Measurements from ENCODE around the gene ING2.

ING2 gene

GRCh38 chr4:183503497-183504063 lies 1.3 kb upstream of the ING2 start:
- no peak for DNase-seq

GRCh38 chr4:183504064-183504929 lies 561 bp upstream of the ING2 start:
- peak; percentile 89 for DNase-seq

- DNase-seq: peak; percentile 51
These were observed 942 bp downstream of the ING2 start for GRCh38 chr4:183505611-183506388.

GRCh38 chr4:183506389-183506735 lies 1.5 kb downstream of the ING2 start:
- DNase-seq: no peak

GRCh38 chr4:183507925-183508696 lies 3.3 kb downstream of the ING2 start:
- DNase-seq: no peak

GRCh38 chr4:183508697-183509335 lies 4.0 kb downstream of the ING2 start:
- no peak for DNase-seq

- no peak for DNase-seq
These were observed 10.6 kb downstream of the ING2 start for GRCh38 chr4:183515411-183515810.

GRCh38 chr4:183517194-183517593 lies 12.3 kb downstream of the ING2 start:
- no peak for DNase-seq

- DNase-seq: no peak
These were observed 12.9 kb downstream of the ING2 start for GRCh38 chr4:183517781-183518180.

GRCh38 chr4:183522821-183523220 lies 18.0 kb downstream of the ING2 start:
- DNase-seq: no peak

GRCh38 chr4:183527326-183527725 lies 22.5 kb downstream of the ING2 start:
- no peak for DNase-seq

GRCh38 chr4:183532821-183533220 lies 28.0 kb downstream of the ING2 start:
- DNase-seq: no peak

- no peak for DNase-seq
These were observed 28.8 kb downstream of the ING2 start for GRCh38 chr4:183533698-183534097.

GRCh38 chr4:183540410-183541009 lies 35.7 kb downstream of the ING2 start:
- no peak for DNase-seq

GRCh38 chr4:183541010-183541751 lies 36.3 kb downstream of the ING2 start:
- DNase-seq: no peak

GRCh38 chr4:183541752-183542040 lies 36.8 kb downstream of the ING2 start:
- no peak for DNase-seq

GRCh38 chr4:183543435-183543834 lies 38.6 kb downstream of the ING2 start:
- DNase-seq: no peak

GRCh38 chr4:183544109-183544508 lies 39.3 kb downstream of the ING2 start:
- DNase-seq: no peak

- DNase-seq: no peak
These were observed 41.5 kb downstream of the ING2 start for GRCh38 chr4:183546376-183546775.

- no peak for DNase-seq
These were observed 43.4 kb downstream of the ING2 start for GRCh38 chr4:183548306-183548705.

GRCh38 chr4:183550345-183551093 lies 45.7 kb downstream of the ING2 start:
- DNase-seq: no peak

All from NCI-H1105 (cell line).